Muscle of leg (tissue), 11 donors: Measurements from ENCODE around the gene FRAS1. TPM values are rescaled to one million over a fixed set of nuclear protein-coding genes. Genes with fewer than 3 reads are reported as not detected.
"Not testable (repeated sequence)": the region's sequence is repeated elsewhere in the genome, so short reads cannot be mapped to it uniquely, and the experiment has no call there.

Experiments used
- DNase-seq: peaks from one replicate; pipeline ENCODE4 v3.0.0; 2013
- H3K27ac ChIP-seq: one replicate; pipeline ENCODE4 v1.5.1; 2013; ENCODE audit warnings: mild to moderate bottlenecking, low read length, control low read depth
- H3K27me3 ChIP-seq: one replicate; pipeline ENCODE4 v1.6.1; 2013; ENCODE audit warnings: low read length; ENCODE audit not compliant: control insufficient read depth, insufficient read depth
- H3K36me3 ChIP-seq: one replicate; pipeline ENCODE4 v1.6.1; 2013; ENCODE audit warnings: low read length; ENCODE audit not compliant: control insufficient read depth, insufficient read depth
- H3K4me1 ChIP-seq: one replicate; pipeline ENCODE4 v1.6.1; 2013; ENCODE audit warnings: low read length; ENCODE audit not compliant: control insufficient read depth, insufficient read depth
- H3K4me3 ChIP-seq: one replicate; pipeline ENCODE4 v1.5.1; 2013; ENCODE audit warnings: low read length, control low read depth
- H3K9me3 ChIP-seq: replicated peaks from 2 replicates; pipeline ENCODE4 v1.6.1; 2013; ENCODE audit warnings: low read depth, low read length; ENCODE audit not compliant: control insufficient read depth
- WGBS: methylation state at CpG from one replicate; pipeline ENCODE4 v1.1.5; 2013; ENCODE audit warnings: missing lambda C conversion rate; ENCODE audit not compliant: insufficient coverage; 5-methylcytosine and 5-hydroxymethylcytosine counted together
- polyA plus RNA-seq, 8 donors: library from polyadenylated mRNA; unstranded; fragments of 120-200 nt; gene quantifications; one replicate each; pipeline versions ENCODE4 v1.2.1 to v1.2.3, GENCODE V29; 2013; ENCODE audit warnings: inconsistent platforms in 1 of 8, low replicate concordance in 1 of 8; ENCODE audit not compliant: insufficient read length in 8 of 8, insufficient read depth in 1 of 8
- total RNA-seq: library from RNA; stranded (reverse); fragments of 120-200 nt; gene quantifications from one replicate; pipeline ENCODE4 v1.2.4, GENCODE V29; 2013

Gene FRAS1
- total and polyA plus RNA-seq, 9 donors = 3.6 to 15.8 (median 7.4) TPM

DNA sequence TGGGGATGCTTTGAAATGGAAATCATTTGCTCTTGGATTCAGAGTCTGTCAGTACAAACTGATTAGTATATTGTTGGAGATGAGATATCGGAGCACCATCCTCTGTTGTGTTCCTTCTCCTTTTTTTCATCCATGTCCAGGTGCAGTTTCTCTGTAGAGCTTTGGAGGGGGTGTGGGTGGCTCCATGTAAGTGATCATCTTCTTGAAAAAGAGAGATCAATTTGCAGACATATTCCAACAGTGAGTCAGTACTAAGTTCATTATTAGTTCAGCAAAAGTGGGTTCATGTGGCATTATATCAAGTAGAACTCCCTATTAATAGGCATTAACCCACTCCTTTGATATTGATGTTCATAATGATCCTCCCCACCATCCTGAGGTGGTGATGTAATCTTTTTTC, 18.9 kb downstream of the FRAS1 start:
- Histone ChIP-seq H3K9me3 (no peaks in the 10 kb centered on the region), H3K4me1 (no peaks in the 10 kb centered on the region), H3K27me3 (no peaks in the 10 kb centered on the region), H3K4me3 (no peak overlapping the region), H3K27ac (no peak overlapping the region), H3K36me3 (no peaks in the 10 kb centered on the region)
- DNase-seq = no peak
- WGBS = no CpG with 5 or more reads among the region's 1 CpG

DNA sequence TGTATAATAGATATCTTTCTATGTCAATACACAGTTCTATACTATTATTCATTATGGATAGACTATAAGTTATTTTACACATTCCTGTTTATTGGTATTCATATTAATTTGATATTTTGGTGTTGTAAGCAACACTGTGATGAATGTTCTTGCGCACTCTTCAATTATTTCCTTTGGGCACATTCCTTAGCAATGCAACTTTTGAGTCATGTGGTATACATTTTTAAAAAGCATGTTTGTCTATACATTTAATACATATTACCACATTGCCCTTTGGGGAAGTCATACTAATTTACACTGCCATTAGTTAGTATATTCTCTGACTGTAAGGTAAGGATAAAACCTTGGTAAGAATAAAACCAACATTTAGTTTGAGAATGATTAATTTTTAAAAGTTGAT, 21.0 kb downstream of the FRAS1 start:
- no peaks in the 10 kb centered on the region for H3K9me3 ChIP-seq
- WGBS = no CpG with 5 or more reads among the region's 1 CpG
- H3K4me1 ChIP-seq = no peaks in the 10 kb centered on the region
- H3K4me3 ChIP-seq = no peak overlapping the region
- no peak for DNase-seq
- H3K27me3 ChIP-seq = no peaks in the 10 kb centered on the region
- no peaks in the 10 kb centered on the region for H3K36me3 ChIP-seq
- H3K27ac ChIP-seq = no peak overlapping the region

DNA sequence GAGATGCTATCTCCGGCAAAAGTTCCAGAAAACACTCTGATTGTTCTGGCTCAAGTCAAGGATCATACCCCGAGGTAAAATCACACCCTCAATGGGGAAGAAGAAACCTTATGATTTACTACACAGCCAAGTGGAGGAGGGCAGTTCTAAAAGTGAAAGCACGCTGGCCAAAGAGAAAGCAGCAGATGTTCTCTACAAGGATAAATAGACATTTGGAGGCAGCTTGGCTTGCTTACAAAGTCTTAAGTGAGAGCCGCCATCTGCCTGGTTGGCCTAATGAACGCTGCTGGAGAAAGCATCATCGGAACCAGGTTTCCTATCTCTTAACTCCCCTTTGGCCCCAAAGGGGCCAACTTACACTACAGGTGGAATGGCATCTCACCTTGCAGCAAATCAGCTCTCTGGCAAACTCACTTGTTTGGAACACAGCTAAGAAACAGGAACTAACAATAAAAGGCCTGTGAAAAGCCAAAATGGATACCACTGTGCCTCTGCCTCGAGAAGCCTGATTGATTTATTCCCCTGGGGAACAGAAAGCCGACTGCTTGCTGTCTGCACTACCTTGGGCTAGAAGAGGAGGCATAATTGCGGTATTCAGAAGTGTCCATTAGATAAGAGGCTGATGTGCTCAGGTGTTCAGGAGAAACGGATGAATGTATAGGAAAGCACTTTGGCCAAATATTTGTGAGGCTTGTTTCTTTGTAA, 22.8 kb downstream of the FRAS1 start:
- H3K9me3 ChIP-seq = no peaks in the 10 kb centered on the region
- H3K27me3 ChIP-seq = no peaks in the 10 kb centered on the region
- no peak overlapping the region for H3K27ac ChIP-seq
- no peak overlapping the region for H3K4me3 ChIP-seq
- H3K4me1 ChIP-seq = no peaks in the 10 kb centered on the region
- H3K36me3 ChIP-seq = no peaks in the 10 kb centered on the region
- DNase-seq = peak; percentile 36
- 37% methylated on average over 5 of the region's 10 CpGs for WGBS

DNA sequence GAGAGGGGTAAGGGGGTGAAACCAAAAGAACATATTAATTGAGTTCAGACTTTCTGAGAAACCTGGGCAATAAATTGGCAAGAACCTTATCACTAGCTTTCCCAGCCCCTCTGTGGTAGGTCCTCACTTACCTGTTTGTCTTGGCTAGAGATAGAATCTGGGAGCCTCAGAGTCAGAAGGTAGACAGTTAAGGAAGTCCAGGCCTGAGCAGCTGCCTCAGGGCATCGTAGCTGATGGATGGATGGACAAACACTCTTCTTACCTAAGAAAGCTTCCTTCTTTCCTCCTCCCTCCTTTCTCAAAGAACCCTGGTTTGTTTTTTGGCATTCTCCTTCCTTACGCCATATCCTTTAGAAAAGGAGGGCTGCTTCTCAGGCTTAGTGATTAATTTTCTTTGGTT, 24.4 kb downstream of the FRAS1 start:
- H3K36me3 ChIP-seq = no peaks in the 10 kb centered on the region
- no peaks in the 10 kb centered on the region for H3K27me3 ChIP-seq
- DNase-seq = no peak
- no peaks in the 10 kb centered on the region for H3K9me3 ChIP-seq
- WGBS = no CpG with 5 or more reads among the region's 2 CpGs
- H3K4me3 ChIP-seq = no peak overlapping the region
- H3K27ac ChIP-seq = no peak overlapping the region
- H3K4me1 ChIP-seq = no peaks in the 10 kb centered on the region

DNA sequence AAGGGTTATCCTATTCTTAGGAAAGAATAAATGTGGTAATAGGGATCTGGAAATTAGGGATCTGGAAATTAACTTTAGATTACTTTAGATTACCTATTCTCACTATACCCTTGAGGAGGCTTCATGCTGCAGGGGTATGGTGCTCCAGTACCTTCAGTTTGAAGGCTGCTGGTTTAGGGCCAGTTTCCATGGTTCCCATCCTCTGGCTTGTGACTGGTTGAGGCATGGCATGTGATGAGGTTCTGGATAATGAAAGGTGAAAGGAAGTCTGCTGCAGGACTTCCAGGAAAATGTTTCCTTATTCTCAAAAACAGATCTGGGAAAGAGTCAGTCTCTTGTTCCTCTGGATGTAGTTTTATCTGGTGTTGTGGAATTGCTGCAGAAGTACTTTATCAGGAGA, 25.9 kb downstream of the FRAS1 start:
- no peaks in the 10 kb centered on the region for H3K27me3 ChIP-seq
- H3K9me3 ChIP-seq = no peaks in the 10 kb centered on the region
- no peaks in the 10 kb centered on the region for H3K4me1 ChIP-seq
- no peak for DNase-seq
- no peaks in the 10 kb centered on the region for H3K36me3 ChIP-seq
- H3K27ac ChIP-seq = no peak overlapping the region
- H3K4me3 ChIP-seq = no peak overlapping the region

DNA sequence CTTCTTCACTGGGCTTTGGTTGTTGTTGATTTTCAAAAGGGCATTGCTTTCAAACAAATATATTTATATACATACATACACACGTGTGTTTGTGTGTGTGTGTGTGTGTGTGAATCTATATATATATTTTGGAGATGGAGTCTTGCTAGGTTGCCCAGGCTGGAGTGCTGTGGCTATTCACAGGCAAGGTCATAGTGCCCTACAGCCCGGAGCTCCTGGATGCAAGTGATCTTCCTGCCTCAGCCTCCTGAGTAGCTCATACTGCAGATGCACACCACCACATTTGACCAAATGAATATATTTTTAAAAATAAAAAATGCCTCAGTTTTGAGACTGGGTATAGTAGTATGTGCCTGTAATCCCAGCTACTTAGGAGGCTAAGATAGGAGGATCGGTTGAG, 34.4 kb downstream of the FRAS1 start:
- Histone ChIP-seq H3K27ac (no peak overlapping the region), H3K36me3 (no peaks in the 10 kb centered on the region), H3K4me3 (no peak overlapping the region), H3K4me1 (no peaks in the 10 kb centered on the region), H3K27me3 (no peaks in the 10 kb centered on the region), H3K9me3 (no peaks in the 10 kb centered on the region)
- DNase-seq = no peak
- WGBS = 80% methylated on average over 1 of the region's 3 CpGs

DNA sequence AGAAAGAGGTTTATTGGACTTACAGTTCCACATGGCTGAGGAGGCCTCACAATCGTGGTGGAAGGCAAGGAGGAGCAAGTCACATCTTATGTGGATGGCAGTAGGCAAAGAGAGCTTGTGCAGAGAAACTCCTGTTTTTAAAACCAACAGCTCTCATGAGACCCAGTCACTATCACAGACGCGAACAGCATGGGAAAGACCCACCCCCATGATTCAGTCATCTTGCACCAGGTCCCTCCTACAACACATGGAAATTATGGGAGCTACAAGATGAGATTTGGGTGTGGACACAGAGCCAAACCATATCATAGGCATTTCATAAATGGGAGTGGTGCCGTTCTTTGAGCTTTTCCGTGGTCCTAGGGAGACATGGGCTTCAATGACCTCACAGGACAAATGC, 35.2 kb downstream of the FRAS1 start:
- not testable (repeated sequence) for H3K27me3 ChIP-seq, DNase-seq, H3K4me3 ChIP-seq, H3K36me3 ChIP-seq, H3K4me1 ChIP-seq, H3K9me3 ChIP-seq, H3K27ac ChIP-seq
- 55% methylated on average over 3 of the region's 5 CpGs for WGBS

DNA sequence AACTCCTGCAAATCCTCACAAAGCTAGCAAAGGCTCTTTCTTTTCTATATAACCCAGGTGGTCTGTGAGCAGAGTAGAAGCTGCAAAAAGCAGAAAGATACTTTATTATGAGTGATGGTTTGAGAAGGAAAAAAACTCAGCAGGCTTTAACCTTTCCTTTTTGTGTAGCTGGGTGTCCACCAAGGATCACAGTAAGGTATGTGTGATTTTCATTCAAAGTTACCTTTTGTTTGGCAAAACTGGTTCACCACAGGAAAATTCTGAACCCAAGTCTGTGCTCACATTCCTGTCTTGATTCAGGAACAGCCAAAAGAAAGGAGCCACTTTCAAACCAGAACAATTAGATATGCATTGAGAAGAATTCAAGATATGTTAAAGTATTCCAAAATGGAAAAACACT, 35.7 kb downstream of the FRAS1 start:
- Histone ChIP-seq H3K27ac (no peak overlapping the region), H3K4me1 (no peaks in the 10 kb centered on the region), H3K27me3 (no peaks in the 10 kb centered on the region), H3K4me3 (no peak overlapping the region), H3K9me3 (no peaks in the 10 kb centered on the region), H3K36me3 (no peaks in the 10 kb centered on the region)
- no peak for DNase-seq

DNA sequence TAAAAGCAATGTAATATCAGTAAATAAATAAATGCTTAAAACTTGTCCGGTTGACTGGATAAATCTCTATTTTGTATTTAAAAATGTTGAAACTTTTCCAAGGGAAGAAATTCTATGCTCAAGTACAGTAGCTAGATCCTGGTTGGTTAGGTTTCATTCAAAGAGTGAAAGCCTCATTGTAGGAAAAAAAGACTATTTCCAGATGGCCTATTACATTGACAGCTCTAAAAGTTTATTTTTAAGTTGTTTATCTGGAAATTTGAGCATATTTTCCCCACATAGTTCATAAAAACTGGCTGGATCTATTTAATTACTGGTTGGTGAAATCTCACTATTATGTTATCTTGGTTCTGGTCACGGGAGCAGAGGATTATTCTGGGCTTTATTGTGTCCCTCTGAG, 38.0 kb downstream of the FRAS1 start:
- Histone ChIP-seq H3K9me3 (no peaks in the 10 kb centered on the region), H3K27ac (no peak overlapping the region), H3K36me3 (no peaks in the 10 kb centered on the region), H3K4me1 (peaks cover 3% of the 10 kb centered on the region), H3K27me3 (no peaks in the 10 kb centered on the region), H3K4me3 (no peak overlapping the region)
- no peak for DNase-seq
- WGBS = no CpG with 5 or more reads among the region's 2 CpGs

DNA sequence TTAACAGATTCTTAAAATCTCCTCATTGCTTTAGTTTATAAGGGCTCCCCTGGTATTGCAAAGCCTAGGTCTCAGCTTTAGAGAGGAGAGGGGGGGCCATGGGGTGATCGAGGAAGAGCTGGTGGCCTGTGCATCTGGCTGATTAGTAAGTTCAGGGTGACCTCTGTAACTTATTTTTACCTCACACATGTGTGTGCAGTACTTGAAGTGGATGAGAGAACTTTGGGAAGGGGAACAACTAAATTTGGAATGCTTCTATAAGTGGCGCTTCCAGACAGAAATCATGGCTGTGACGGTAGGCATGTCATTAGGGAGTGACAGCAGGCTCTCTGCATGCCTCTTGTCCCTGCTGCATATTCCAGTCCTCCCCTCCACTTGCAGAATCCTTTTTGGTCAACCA, 41.9 kb downstream of the FRAS1 start:
- Histone ChIP-seq H3K4me3 (no peak overlapping the region), H3K9me3 (no peaks in the 10 kb centered on the region), H3K27ac (no peak overlapping the region), H3K4me1 (peaks cover 3% of the 10 kb centered on the region), H3K27me3 (no peaks in the 10 kb centered on the region), H3K36me3 (no peaks in the 10 kb centered on the region)
- DNase-seq = peak; percentile 5
- WGBS = no CpG with 5 or more reads among the region's 3 CpGs

DNA sequence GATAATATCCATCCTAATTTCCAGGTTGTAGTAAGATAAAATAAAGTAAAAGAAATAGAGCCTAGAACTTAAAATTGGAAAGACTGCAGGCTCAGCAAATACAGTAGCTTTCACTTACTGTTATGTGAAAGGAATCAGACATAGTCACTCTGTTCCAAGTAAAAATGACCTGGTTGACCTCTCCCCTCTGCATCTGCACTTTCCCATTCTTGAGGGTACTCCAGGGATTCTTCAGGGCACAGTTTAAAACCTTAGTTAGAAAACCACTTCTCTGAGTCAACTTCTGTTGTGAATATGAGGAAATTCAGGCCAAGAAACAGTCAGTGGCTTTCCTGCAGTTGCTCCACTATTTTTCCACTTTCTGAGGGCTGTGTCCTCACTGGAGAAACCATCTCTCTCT, 42.9 kb downstream of the FRAS1 start:
- Histone ChIP-seq H3K4me1 (peaks cover 3% of the 10 kb centered on the region), H3K27ac (no peak overlapping the region), H3K9me3 (no peaks in the 10 kb centered on the region), H3K4me3 (no peak overlapping the region), H3K36me3 (no peaks in the 10 kb centered on the region), H3K27me3 (no peaks in the 10 kb centered on the region)
- peak; percentile 23 for DNase-seq
